MM.1S (cell line): ENCODE results near the gene PAQR7.

Experiments
- EZH2 ChIP-seq: fragments of 300-600 bp; sonication (generic); optimal IDR thresholded peaks from 2 replicates; pipeline ENCODE3; 2017; ENCODE audit warnings: low read depth, mild to moderate bottlenecking, antibody characterized with exemption, low read length, mixed read lengths
- TF ChIP-seq, protein P1 (sequence below): fragments of 300-600 bp; sonication (generic); IDR thresholded peaks from 2 replicates; pipeline ENCODE4 v1.5.1; 2016; ENCODE audit warnings: antibody characterized with exemption, low read length, mixed read lengths

DNA sequence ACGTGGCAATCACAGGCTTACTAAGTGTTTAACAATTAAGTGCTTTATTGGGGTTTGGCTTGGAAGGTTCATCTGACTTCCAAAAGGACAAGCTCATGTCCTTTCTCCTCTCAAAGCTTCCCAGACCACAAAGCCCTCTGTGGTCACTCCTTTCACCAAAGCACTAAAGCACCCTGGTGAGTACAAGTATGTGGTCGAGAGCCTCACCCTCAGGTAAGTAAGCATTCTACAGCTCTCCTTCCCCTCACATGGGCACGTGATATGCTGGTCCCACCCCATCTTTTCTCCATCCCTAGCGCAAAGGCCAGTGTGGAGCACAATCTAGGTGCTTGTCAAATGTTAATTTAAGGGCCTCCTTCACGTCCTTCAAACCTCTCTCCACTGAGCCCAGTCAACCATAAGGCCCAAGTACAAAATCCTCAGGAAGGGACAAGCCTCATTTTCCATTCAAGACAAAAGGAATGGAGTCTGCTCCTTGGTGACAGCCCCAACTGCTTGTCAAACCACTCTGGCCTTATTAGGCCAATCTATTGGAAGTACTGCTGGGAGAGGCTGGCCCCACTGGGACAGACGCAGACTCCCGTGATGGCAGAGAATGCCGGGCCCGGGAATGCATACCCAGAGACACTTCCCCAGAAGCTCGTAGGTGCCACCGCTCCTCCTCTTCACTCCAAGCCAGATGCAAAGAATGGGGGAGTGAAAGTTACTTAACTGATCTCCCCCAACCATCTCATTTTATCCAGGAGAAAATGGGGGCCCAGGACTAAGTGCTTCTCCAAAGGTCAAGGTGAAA is 22.9 kb upstream of the PAQR7 start:
- TF ChIP-seq, protein P1, sequence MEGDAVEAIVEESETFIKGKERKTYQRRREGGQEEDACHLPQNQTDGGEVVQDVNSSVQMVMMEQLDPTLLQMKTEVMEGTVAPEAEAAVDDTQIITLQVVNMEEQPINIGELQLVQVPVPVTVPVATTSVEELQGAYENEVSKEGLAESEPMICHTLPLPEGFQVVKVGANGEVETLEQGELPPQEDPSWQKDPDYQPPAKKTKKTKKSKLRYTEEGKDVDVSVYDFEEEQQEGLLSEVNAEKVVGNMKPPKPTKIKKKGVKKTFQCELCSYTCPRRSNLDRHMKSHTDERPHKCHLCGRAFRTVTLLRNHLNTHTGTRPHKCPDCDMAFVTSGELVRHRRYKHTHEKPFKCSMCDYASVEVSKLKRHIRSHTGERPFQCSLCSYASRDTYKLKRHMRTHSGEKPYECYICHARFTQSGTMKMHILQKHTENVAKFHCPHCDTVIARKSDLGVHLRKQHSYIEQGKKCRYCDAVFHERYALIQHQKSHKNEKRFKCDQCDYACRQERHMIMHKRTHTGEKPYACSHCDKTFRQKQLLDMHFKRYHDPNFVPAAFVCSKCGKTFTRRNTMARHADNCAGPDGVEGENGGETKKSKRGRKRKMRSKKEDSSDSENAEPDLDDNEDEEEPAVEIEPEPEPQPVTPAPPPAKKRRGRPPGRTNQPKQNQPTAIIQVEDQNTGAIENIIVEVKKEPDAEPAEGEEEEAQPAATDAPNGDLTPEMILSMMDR: no peak
- no peak for TF ChIP-seq EZH2
